MM.1S (cell line): ENCODE measurements around the gene KCNS1.
A peak's percentile ranks its signal among the peaks of the same experiment; 100 is the strongest.

Source experiments
- DNase-seq: peaks from one replicate; pipeline ENCODE4 v3.0.0-alpha.2; 2015
- H2AFZ ChIP-seq: fragments of 300-600 bp; sonication (generic); 2 replicates; pipeline ENCODE4 v1.6.0; 2016; ENCODE audit warnings: antibody characterized with exemption, low read length
- H3F3A ChIP-seq: fragments of 300-600 bp; sonication (generic); 2 replicates; pipeline ENCODE4 v1.6.1; 2016; ENCODE audit warnings: mild to moderate bottlenecking, antibody characterized with exemption, low read length, moderate library complexity, mixed read lengths; ENCODE audit not compliant: insufficient read depth
- H3K27ac ChIP-seq: fragments of 300-600 bp; sonication (generic); 2 replicates; pipeline ENCODE4 v1.5.1; 2016; ENCODE audit warnings: mild to moderate bottlenecking, low read length
- H3K27me3 ChIP-seq: fragments of 300-600 bp; sonication (generic); replicated peaks from 2 replicates; pipeline ENCODE4 v1.6.0; 2016; ENCODE audit warnings: low read length; ENCODE audit not compliant: insufficient read depth
- H3K36me3 ChIP-seq: fragments of 300-600 bp; sonication (generic); replicated peaks from 2 replicates; pipeline ENCODE4 v1.6.1; 2016; ENCODE audit warnings: mild to moderate bottlenecking, low read length, mixed read lengths; ENCODE audit not compliant: insufficient read depth
- H3K4me1 ChIP-seq: fragments of 300-600 bp; sonication (generic); 2 replicates; pipeline ENCODE4 v1.6.1; 2016; ENCODE audit warnings: low read length, mixed read lengths
- H3K4me2 ChIP-seq: fragments of 300-600 bp; sonication (generic); 2 replicates; pipeline ENCODE4 v1.6.0; 2016; ENCODE audit warnings: low read depth, low read length
- H3K4me3 ChIP-seq: fragments of 300-600 bp; sonication (generic); 2 replicates; pipeline ENCODE4 v1.5.1; 2016; ENCODE audit warnings: low read length, mixed read lengths
- H3K79me2 ChIP-seq: fragments of 300-600 bp; sonication (generic); 2 replicates; pipeline ENCODE4 v1.6.1; 2016; ENCODE audit warnings: mixed run types, low read length, mixed read lengths
- H3K9ac ChIP-seq: fragments of 300-600 bp; sonication (generic); 2 replicates; pipeline ENCODE4 v1.6.1; 2016; ENCODE audit warnings: low read length, mixed read lengths
- H3K9me2 ChIP-seq: fragments of 300-600 bp; sonication (generic); replicated peaks from 2 replicates; pipeline ENCODE4 v1.6.1; 2016; ENCODE audit warnings: mild to moderate bottlenecking, low read length, mixed read lengths; ENCODE audit not compliant: insufficient read depth
- H3K9me3 ChIP-seq: fragments of 300-600 bp; sonication (generic); replicated peaks from 2 replicates; pipeline ENCODE4 v1.6.1; 2016; ENCODE audit warnings: mild to moderate bottlenecking, low read length, mixed read lengths; ENCODE audit not compliant: insufficient read depth
- H4K20me1 ChIP-seq: fragments of 300-600 bp; sonication (generic); 2 replicates; pipeline ENCODE4 v1.6.1; 2016; ENCODE audit warnings: mild to moderate bottlenecking, low read length, moderate library complexity, mixed read lengths; ENCODE audit not compliant: insufficient read depth
- EZH2 ChIP-seq: fragments of 300-600 bp; sonication (generic); optimal IDR thresholded peaks from 2 replicates; pipeline ENCODE3; 2017; ENCODE audit warnings: low read depth, mild to moderate bottlenecking, antibody characterized with exemption, low read length, mixed read lengths
- EZH2phosphoT487 ChIP-seq: fragments of 300-600 bp; sonication (generic); IDR thresholded peaks from 2 replicates; pipeline ENCODE4 v1.6.1; 2018; ENCODE audit warnings: antibody characterized with exemption, low read length
- TF ChIP-seq, protein P1 (sequence below): fragments of 300-600 bp; sonication (generic); IDR thresholded peaks from 2 replicates; pipeline ENCODE4 v1.5.1; 2016; ENCODE audit warnings: antibody characterized with exemption, low read length, mixed read lengths

The KCNS1 gene

GRCh38 chr20:45110301-45110700, 9.4 kb upstream of the KCNS1 start:
- no peaks in the 10 kb centered on the region for H4K20me1 ChIP-seq
- no peaks in the 10 kb centered on the region for H3K9me2 ChIP-seq
- no peaks in the 10 kb centered on the region for H3K27me3 ChIP-seq
- no peak overlapping the region for H2AFZ ChIP-seq
- no peaks in the 10 kb centered on the region for H3K79me2 ChIP-seq
- H3K4me1 ChIP-seq, result no peaks in the 10 kb centered on the region
- DNase-seq, result no peak
- no peaks in the 10 kb centered on the region for H3F3A ChIP-seq
- H3K27ac ChIP-seq, result no peak overlapping the region
- H3K9me3 ChIP-seq, result no peaks in the 10 kb centered on the region
- H3K9ac ChIP-seq, result no peak overlapping the region
- no peak overlapping the region for H3K4me2 ChIP-seq
- no peaks in the 10 kb centered on the region for H3K36me3 ChIP-seq
- H3K4me3 ChIP-seq, result no peak overlapping the region
- no peak for TF ChIP-seq EZH2
- TF ChIP-seq, protein P1, sequence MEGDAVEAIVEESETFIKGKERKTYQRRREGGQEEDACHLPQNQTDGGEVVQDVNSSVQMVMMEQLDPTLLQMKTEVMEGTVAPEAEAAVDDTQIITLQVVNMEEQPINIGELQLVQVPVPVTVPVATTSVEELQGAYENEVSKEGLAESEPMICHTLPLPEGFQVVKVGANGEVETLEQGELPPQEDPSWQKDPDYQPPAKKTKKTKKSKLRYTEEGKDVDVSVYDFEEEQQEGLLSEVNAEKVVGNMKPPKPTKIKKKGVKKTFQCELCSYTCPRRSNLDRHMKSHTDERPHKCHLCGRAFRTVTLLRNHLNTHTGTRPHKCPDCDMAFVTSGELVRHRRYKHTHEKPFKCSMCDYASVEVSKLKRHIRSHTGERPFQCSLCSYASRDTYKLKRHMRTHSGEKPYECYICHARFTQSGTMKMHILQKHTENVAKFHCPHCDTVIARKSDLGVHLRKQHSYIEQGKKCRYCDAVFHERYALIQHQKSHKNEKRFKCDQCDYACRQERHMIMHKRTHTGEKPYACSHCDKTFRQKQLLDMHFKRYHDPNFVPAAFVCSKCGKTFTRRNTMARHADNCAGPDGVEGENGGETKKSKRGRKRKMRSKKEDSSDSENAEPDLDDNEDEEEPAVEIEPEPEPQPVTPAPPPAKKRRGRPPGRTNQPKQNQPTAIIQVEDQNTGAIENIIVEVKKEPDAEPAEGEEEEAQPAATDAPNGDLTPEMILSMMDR, result no peak
- no peak for TF ChIP-seq EZH2phosphoT487

GRCh38 chr20:45109634-45110033, 8.7 kb upstream of the KCNS1 start:
- H3K79me2 ChIP-seq, result no peaks in the 10 kb centered on the region
- no peaks in the 10 kb centered on the region for H3F3A ChIP-seq
- no peak for TF ChIP-seq EZH2phosphoT487
- TF ChIP-seq, protein P1, result no peak
- no peak for TF ChIP-seq EZH2

DNA sequence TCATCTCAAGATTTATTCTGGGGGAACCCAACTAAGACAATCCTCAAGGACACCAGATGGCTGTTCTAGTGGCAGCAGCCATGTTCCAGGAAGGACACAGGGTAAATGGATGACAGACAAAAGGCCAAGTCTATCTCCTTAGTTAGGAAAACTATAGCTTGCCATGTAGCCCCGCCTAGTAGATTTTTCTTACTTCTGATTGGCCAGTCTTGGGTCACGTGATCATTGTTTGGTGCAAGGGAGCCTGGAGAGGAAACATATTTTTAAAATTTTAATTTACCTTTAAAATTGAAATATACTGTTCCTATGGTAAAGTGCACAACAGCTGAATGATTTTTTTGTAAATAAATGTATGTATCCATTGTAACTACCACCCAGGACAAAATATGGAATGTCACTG, 4.4 kb upstream of the KCNS1 start:
- H3K27me3 ChIP-seq, result no peaks in the 10 kb centered on the region
- no peaks in the 10 kb centered on the region for H4K20me1 ChIP-seq
- H3K79me2 ChIP-seq, result no peaks in the 10 kb centered on the region
- no peak overlapping the region for H3K4me3 ChIP-seq
- no peaks in the 10 kb centered on the region for H3K9me2 ChIP-seq
- no peaks in the 10 kb centered on the region for H3F3A ChIP-seq
- no peaks in the 10 kb centered on the region for H3K9me3 ChIP-seq
- H3K36me3 ChIP-seq, result no peaks in the 10 kb centered on the region
- no peak overlapping the region for H2AFZ ChIP-seq
- DNase-seq, result peak; percentile 5
- H3K4me2 ChIP-seq, result no peak overlapping the region
- H3K4me1 ChIP-seq, result no peaks in the 10 kb centered on the region
- no peak overlapping the region for H3K27ac ChIP-seq
- TF ChIP-seq EZH2 (no peak), EZH2phosphoT487 (no peak)
- TF ChIP-seq, protein P1, result no peak
- no peak overlapping the region for H3K9ac ChIP-seq

More at GRCh38 chr20:45109634-45110033, 8.7 kb upstream of the KCNS1 start:
- H3K27me3 ChIP-seq, result no peaks in the 10 kb centered on the region
- DNase-seq, result no peak
- H3K4me2 ChIP-seq, result no peak overlapping the region
- no peak overlapping the region for H3K9ac ChIP-seq
- no peak overlapping the region for H2AFZ ChIP-seq
- no peak overlapping the region for H3K4me3 ChIP-seq
- H4K20me1 ChIP-seq, result no peaks in the 10 kb centered on the region
- no peaks in the 10 kb centered on the region for H3K4me1 ChIP-seq
- no peaks in the 10 kb centered on the region for H3K36me3 ChIP-seq
- H3K9me3 ChIP-seq, result no peaks in the 10 kb centered on the region
- H3K9me2 ChIP-seq, result no peaks in the 10 kb centered on the region
- H3K27ac ChIP-seq, result no peak overlapping the region

- Histone ChIP-seq H3K9me3 (no peaks in the 10 kb centered on the region), H2AFZ (no peak overlapping the region), H3K4me1 (no peaks in the 10 kb centered on the region), H3K9ac (no peak overlapping the region), H3K27me3 (no peaks in the 10 kb centered on the region), H3F3A (no peaks in the 10 kb centered on the region), H4K20me1 (no peaks in the 10 kb centered on the region), H3K36me3 (no peaks in the 10 kb centered on the region), H3K79me2 (no peaks in the 10 kb centered on the region), H3K9me2 (no peaks in the 10 kb centered on the region), H3K4me3 (no peak overlapping the region), H3K4me2 (no peak overlapping the region), H3K27ac (no peak overlapping the region)
- DNase-seq, result no peak
- TF ChIP-seq EZH2 (no peak), EZH2phosphoT487 (no peak)
- TF ChIP-seq, protein P1, result no peak
Observed at GRCh38 chr20:45104786-45105185, 3.9 kb upstream of the KCNS1 start.
